Transverse colon (tissue), 4 donors: Measurements from ENCODE around the gene CYP19A1. TPM values are rescaled to one million over a fixed set of nuclear protein-coding genes. Genes with fewer than 3 reads are reported as not detected.

Experiments
- DNase-seq: peaks from one replicate; pipeline ENCODE4 v3.0.0-alpha.2; 2019
- H3K27ac ChIP-seq, 4 donors: fragments of 200-600 bp; sonication (generic); 2 replicates each; pipeline ENCODE4 v1.5.1; 2016 to 2018; ENCODE audit warnings: inconsistent platforms in 4 of 4
- H3K27me3 ChIP-seq: fragments of 200-600 bp; sonication (generic); 2 replicates; pipeline ENCODE4 v1.5.1; 2017; ENCODE audit warnings: inconsistent platforms
- H3K36me3 ChIP-seq, 4 donors: fragments of 200-600 bp; sonication (generic); 2 replicates each; pipeline ENCODE4 v1.5.1; 2017 to 2019; ENCODE audit warnings: inconsistent platforms in 4 of 4
- H3K4me1 ChIP-seq, 4 donors: fragments of 200-600 bp; sonication (generic); 2 replicates each; pipeline ENCODE4 v1.5.1; 2017 to 2020; ENCODE audit warnings: inconsistent platforms in 4 of 4
- H3K4me3 ChIP-seq, 4 donors: fragments of 200-600 bp; sonication (generic); 1 replicate in 1 of 4; 2 replicates in 3 of 4; pipeline versions ENCODE4 v1.5.1 to v1.6.1; 2017 to 2019; ENCODE audit warnings: inconsistent platforms in 4 of 4
- H3K9me3 ChIP-seq, 2 donors: fragments of 200-600 bp; sonication (generic); 2 replicates each; pipeline ENCODE4 v1.5.1; 2017 to 2019; ENCODE audit warnings: inconsistent platforms in 2 of 2
- EP300 ChIP-seq: sonication (generic); formaldehyde crosslinking; IDR thresholded peaks from one replicate; pipeline ENCODE4 v1.6.1; 2017; ENCODE audit warnings: antibody characterized with exemption, low read depth
- POLR2A ChIP-seq: fragments of 450-650 bp; IDR thresholded peaks from one replicate; pipeline ENCODE4 v1.6.1; 2016; ENCODE audit warnings: antibody characterized with exemption, mild to moderate bottlenecking, moderate library complexity
- POLR2AphosphoS5 ChIP-seq, 3 donors: sonication (generic); formaldehyde crosslinking; IDR thresholded peaks; one replicate each; pipeline ENCODE4 v1.6.1; 2016; ENCODE audit warnings: antibody characterized with exemption in 3 of 3
- WGBS, 2 donors: methylation state at CpG; one replicate each; pipeline ENCODE4 v1.1.5; 2018; ENCODE audit warnings: low coverage in 1 of 2; 5-methylcytosine and 5-hydroxymethylcytosine counted together
- in situ Hi-C, 4 donors: fragments of 200-750 bp; cut with MboI; loops; one replicate each; pipeline versions ENCODE4 v1.15.0 to v1.15.1; 2017; ENCODE audit warnings: low sequenced_read_pairs in 3 of 4, low pct_ligation_motif_present in 1 of 4, low pct_unique_long_range_greater_than_20kb in 1 of 4
- intact Hi-C: fragments of 100-400 bp; cut with DNase I; formaldehyde crosslinking; loops from one replicate; pipeline ENCODE4 v1.15.1; 2023; ENCODE audit warnings: low total_unique reads
- total RNA-seq, 4 donors: library from RNA; depleted of rRNA; stranded (reverse); fragments of >200 nt; gene quantifications; one replicate each; pipeline ENCODE4 v1.1.0, GENCODE V29; 2016
- TF ChIP-seq, protein P1 (sequence below), 5 experiments: fragments of 200-600 bp in 3 of 5; fragments of 450-650 bp in 2 of 5; sonication (generic) in 3 of 5; IDR thresholded peaks; 1 replicate in 2 of 5; 2 replicates in 3 of 5; pipeline ENCODE4 v1.5.1; 2016 to 2017; ENCODE audit warnings: antibody characterized with exemption in 5 of 5, inconsistent platforms in 3 of 5, mild to moderate bottlenecking in 2 of 5, moderate library complexity in 1 of 5

The CYP19A1 gene
- total RNA-seq, 4 donors from 2014 or later = not detected

DNA sequence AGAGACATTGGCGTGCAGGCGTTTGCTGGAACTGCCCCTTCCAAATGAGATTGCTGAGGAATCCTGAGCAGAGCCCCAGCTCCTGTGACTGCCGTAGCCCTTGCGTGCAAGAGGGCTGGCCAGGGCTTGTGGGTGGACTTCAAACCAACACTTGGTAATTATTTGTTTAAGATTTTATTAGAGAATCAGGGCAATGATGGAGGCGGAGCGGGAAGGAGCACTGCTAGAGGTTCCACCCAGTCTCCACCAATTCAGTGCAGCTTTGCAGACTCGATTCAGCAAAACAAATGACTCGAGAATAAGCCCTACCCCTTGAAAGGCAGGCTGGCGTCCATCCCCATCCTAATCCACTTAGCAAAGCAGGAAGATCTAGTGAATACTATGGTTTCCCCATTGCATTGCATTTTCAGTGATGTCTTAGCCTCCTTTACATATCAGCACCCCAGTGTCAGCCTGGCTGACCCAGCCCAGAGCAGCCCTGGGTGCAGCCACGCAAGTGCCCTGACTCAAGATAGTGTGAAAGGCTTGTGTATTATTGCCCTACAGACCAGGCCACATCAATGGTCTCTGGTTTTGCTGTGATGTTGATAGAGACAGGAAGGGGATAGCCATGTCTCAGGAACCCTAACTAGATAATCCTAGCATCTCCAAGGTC, 29.1 kb upstream of the CYP19A1 start:
- no peaks in the 10 kb centered on the region for H3K9me3 ChIP-seq
- no peak overlapping the region for H3K4me3 ChIP-seq
- TF ChIP-seq EP300 (no peak), POLR2AphosphoS5 (IDR thresholded peaks at IDR 0.05) (no peak), POLR2A (no peak)
- TF ChIP-seq, protein P1, sequence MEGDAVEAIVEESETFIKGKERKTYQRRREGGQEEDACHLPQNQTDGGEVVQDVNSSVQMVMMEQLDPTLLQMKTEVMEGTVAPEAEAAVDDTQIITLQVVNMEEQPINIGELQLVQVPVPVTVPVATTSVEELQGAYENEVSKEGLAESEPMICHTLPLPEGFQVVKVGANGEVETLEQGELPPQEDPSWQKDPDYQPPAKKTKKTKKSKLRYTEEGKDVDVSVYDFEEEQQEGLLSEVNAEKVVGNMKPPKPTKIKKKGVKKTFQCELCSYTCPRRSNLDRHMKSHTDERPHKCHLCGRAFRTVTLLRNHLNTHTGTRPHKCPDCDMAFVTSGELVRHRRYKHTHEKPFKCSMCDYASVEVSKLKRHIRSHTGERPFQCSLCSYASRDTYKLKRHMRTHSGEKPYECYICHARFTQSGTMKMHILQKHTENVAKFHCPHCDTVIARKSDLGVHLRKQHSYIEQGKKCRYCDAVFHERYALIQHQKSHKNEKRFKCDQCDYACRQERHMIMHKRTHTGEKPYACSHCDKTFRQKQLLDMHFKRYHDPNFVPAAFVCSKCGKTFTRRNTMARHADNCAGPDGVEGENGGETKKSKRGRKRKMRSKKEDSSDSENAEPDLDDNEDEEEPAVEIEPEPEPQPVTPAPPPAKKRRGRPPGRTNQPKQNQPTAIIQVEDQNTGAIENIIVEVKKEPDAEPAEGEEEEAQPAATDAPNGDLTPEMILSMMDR (IDR thresholded peaks at IDR 0.05) = no peak
- H3K36me3 ChIP-seq = no peaks in the 10 kb centered on the region
- WGBS, 2 donors = 80 to 81% methylated on average over 2 to 10 of the region's 10 CpGs
- intact Hi-C loops (no loop called here), in situ Hi-C loops (no loop called here)
- no peak for DNase-seq
- H3K4me1 ChIP-seq = peaks cover 3 to 15% (median 4%) of the 10 kb centered on the region in 4 donors
- H3K27me3 ChIP-seq = no peaks in the 10 kb centered on the region
- peak overlapping the region in 1 of 4 donors; percentile 26 for H3K27ac ChIP-seq

DNA sequence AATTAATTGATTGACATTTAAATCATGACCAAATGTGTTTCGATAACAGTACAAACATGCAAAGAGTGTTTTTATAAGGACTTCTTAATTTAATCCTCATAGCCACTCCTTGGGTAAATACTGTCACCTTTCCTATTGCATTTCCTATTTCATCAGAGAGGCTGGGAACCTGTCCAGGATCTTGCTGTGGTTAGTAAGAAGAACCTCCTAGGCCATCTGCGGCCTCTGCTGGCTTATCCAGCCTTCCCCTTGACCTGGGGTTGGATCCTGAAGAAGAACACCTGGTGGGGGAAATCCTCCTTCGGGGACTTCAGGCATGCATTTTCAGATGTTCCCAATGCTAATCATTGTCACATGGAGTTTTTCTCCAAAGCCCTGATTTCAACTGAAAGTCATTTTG, 28.5 kb upstream of the CYP19A1 start:
- Histone ChIP-seq H3K9me3 (no peaks in the 10 kb centered on the region), H3K36me3 (no peaks in the 10 kb centered on the region), H3K27me3 (no peaks in the 10 kb centered on the region), H3K4me1 (peaks cover 3 to 15% (median 4%) of the 10 kb centered on the region in 4 donors), H3K27ac (peak overlapping the region in 1 of 4 donors; percentile 26), H3K4me3 (no peak overlapping the region)
- DNase-seq = peak; percentile 18
- in situ Hi-C loops (no loop called here), intact Hi-C loops (no loop called here)
- no peak for TF ChIP-seq POLR2A
- TF ChIP-seq, protein P1 (IDR thresholded peaks at IDR 0.05) = no peak
- TF ChIP-seq POLR2AphosphoS5 (IDR thresholded peaks at IDR 0.05) = no peak
- WGBS, 2 donors = 62 to 71% methylated on average over 1 to 3 of the region's 3 CpGs

DNA sequence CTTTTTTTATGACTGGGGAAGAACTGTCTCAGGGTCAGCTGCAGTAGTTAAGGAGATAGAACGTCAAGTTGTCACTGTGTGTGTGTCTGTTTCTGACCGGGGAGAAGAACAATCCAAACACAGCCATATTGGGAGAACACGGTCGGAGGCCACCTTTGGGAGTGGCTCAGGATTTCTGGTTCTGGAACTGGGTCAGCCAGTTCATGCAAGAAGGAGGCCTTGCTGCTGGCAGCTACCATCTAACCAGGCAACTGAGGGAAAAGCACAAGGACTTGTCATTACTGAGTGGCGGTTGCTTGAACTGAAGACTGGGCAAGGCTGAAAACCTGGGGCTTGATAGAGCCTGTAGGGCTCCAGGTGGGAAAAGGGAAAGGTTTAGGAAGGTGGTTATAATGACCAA, 27.7 kb upstream of the CYP19A1 start:
- TF ChIP-seq POLR2A = no peak
- TF ChIP-seq POLR2AphosphoS5 (IDR thresholded peaks at IDR 0.05) = no peak
- TF ChIP-seq, protein P1 (IDR thresholded peaks at IDR 0.05) = no peak
- no peak for TF ChIP-seq EP300
- peaks cover 3 to 15% (median 4%) of the 10 kb centered on the region in 4 donors for H3K4me1 ChIP-seq
- in situ Hi-C loops = no loop called here
- intact Hi-C loops = no loop called here
- no peaks in the 10 kb centered on the region for H3K27me3 ChIP-seq
- DNase-seq = no peak
- no peak overlapping the region for H3K27ac ChIP-seq
- no peaks in the 10 kb centered on the region for H3K36me3 ChIP-seq
- H3K9me3 ChIP-seq = no peaks in the 10 kb centered on the region
- 71 to 100% methylated on average over 1 to 5 of the region's 5 CpGs for WGBS, 2 donors
- H3K4me3 ChIP-seq = no peak overlapping the region

DNA sequence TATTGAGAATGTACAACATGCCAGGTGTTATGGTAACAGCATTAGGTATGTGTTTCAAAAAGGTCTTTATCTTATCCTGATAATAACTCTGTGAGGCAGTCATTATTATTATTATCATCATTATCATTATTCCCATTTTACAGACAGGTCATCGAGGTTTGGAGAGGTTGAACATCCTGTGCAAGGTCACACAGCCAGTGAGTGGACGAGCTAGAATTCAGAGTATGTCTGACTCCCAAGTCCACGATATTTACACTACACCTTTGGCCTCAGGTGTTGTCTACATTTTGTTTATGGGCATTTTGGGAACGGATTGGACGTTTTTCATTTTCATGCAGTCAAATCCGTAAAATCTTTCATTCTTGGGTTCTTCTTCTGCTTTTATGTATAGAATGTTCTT, 27.0 kb upstream of the CYP19A1 start:
- H3K27ac ChIP-seq = no peak overlapping the region
- no peaks in the 10 kb centered on the region for H3K27me3 ChIP-seq
- in situ Hi-C loops (no loop called here), intact Hi-C loops (no loop called here)
- peaks cover 3 to 15% (median 4%) of the 10 kb centered on the region in 4 donors for H3K4me1 ChIP-seq
- no peaks in the 10 kb centered on the region for H3K36me3 ChIP-seq
- TF ChIP-seq EP300 (no peak), POLR2A (no peak), POLR2AphosphoS5 (IDR thresholded peaks at IDR 0.05) (no peak)
- TF ChIP-seq, protein P1 (IDR thresholded peaks at IDR 0.05) = no peak
- H3K9me3 ChIP-seq = no peaks in the 10 kb centered on the region
- 68 to 87% methylated on average over 6 of the region's 6 CpGs for whole genome bisulfite sequencing, 2 donors
- no peak overlapping the region for H3K4me3 ChIP-seq
- no peak for DNase-seq
